ENCODE data around the gene HPSE2.

HPSE2 gene

GRCh38 chr10:98463976-98464754 lies 771.5 kb downstream of the HPSE2 start:
- no peak for TF ChIP-seq FOXP2 (optimal IDR thresholded peaks at IDR 0.05; ENCODE audit: borderline replicate concordance, extremely low read depth, extremely low read length, insufficient read depth)
- no peak for TF ChIP-seq POLR2AphosphoS5 (IDR thresholded peaks at IDR 0.05; ENCODE audit: low read depth, low read length)
- TF ChIP-seq SIN3A (IDR thresholded peaks at IDR 0.05; ENCODE audit: borderline replicate concordance, insufficient read depth, low read length), result no peak
- no peak for TF ChIP-seq REST (IDR thresholded peaks at IDR 0.05; ENCODE audit: insufficient read depth in 1 of 2, low read depth in 2 of 2, low read length in 2 of 2)
- TF ChIP-seq TAF1 (IDR thresholded peaks at IDR 0.05; ENCODE audit: borderline replicate concordance, insufficient read depth, low read length), result no peak

- no peak for TF ChIP-seq TAF1 (IDR thresholded peaks at IDR 0.05; ENCODE audit: borderline replicate concordance, insufficient read depth, low read length)
- TF ChIP-seq REST (IDR thresholded peaks at IDR 0.05; ENCODE audit: insufficient read depth in 1 of 2, low read depth in 2 of 2, low read length in 2 of 2), result no peak
- TF ChIP-seq FOXP2 (optimal IDR thresholded peaks at IDR 0.05; ENCODE audit: borderline replicate concordance, extremely low read depth, extremely low read length, insufficient read depth), result no peak
- TF ChIP-seq SIN3A (IDR thresholded peaks at IDR 0.05; ENCODE audit: borderline replicate concordance, insufficient read depth, low read length), result no peak
- TF ChIP-seq POLR2AphosphoS5 (IDR thresholded peaks at IDR 0.05; ENCODE audit: low read depth, low read length), result no peak
These were observed 772.6 kb downstream of the HPSE2 start for GRCh38 chr10:98463016-98463415.

GRCh38 chr10:98461500-98461842 lies 774.2 kb downstream of the HPSE2 start:
- TF ChIP-seq SIN3A (IDR thresholded peaks at IDR 0.05; ENCODE audit: borderline replicate concordance, insufficient read depth, low read length) (no peak), REST (IDR thresholded peaks at IDR 0.05; ENCODE audit: insufficient read depth in 1 of 2, low read depth in 2 of 2, low read length in 2 of 2) (no peak), FOXP2 (optimal IDR thresholded peaks at IDR 0.05; ENCODE audit: borderline replicate concordance, extremely low read depth, extremely low read length, insufficient read depth) (no peak), TAF1 (IDR thresholded peaks at IDR 0.05; ENCODE audit: borderline replicate concordance, insufficient read depth, low read length) (no peak), POLR2AphosphoS5 (IDR thresholded peaks at IDR 0.05; ENCODE audit: low read depth, low read length) (no peak)

GRCh38 chr10:98460837-98461499 lies 774.7 kb downstream of the HPSE2 start:
- peak; percentile 46; the same call in 1 of the 2 replicates for TF ChIP-seq SIN3A (IDR thresholded peaks at IDR 0.05; ENCODE audit: borderline replicate concordance, insufficient read depth, low read length)
- no peak for TF ChIP-seq REST (IDR thresholded peaks at IDR 0.05; ENCODE audit: insufficient read depth in 1 of 2, low read depth in 2 of 2, low read length in 2 of 2)
- TF ChIP-seq POLR2AphosphoS5 (IDR thresholded peaks at IDR 0.05; ENCODE audit: low read depth, low read length), result no peak
- TF ChIP-seq TAF1 (IDR thresholded peaks at IDR 0.05; ENCODE audit: borderline replicate concordance, insufficient read depth, low read length), result no peak
- no peak for TF ChIP-seq FOXP2 (optimal IDR thresholded peaks at IDR 0.05; ENCODE audit: borderline replicate concordance, extremely low read depth, extremely low read length, insufficient read depth)

All from PFSK-1 (cell line).